NCI-H187 treated with DMSO at 0.1 percent for 48 hours (cell line): ENCODE data around the gene TDRD6.
"Not testable (repeated sequence)": the region's sequence is repeated elsewhere in the genome, so short reads cannot be mapped to it uniquely, and the experiment has no call there.

Experiments
- DNase-seq: peaks from one replicate; lab custom pipeline; 2025; lab: John Stamatoyannopoulos, UW

TDRD6 gene, protein sequence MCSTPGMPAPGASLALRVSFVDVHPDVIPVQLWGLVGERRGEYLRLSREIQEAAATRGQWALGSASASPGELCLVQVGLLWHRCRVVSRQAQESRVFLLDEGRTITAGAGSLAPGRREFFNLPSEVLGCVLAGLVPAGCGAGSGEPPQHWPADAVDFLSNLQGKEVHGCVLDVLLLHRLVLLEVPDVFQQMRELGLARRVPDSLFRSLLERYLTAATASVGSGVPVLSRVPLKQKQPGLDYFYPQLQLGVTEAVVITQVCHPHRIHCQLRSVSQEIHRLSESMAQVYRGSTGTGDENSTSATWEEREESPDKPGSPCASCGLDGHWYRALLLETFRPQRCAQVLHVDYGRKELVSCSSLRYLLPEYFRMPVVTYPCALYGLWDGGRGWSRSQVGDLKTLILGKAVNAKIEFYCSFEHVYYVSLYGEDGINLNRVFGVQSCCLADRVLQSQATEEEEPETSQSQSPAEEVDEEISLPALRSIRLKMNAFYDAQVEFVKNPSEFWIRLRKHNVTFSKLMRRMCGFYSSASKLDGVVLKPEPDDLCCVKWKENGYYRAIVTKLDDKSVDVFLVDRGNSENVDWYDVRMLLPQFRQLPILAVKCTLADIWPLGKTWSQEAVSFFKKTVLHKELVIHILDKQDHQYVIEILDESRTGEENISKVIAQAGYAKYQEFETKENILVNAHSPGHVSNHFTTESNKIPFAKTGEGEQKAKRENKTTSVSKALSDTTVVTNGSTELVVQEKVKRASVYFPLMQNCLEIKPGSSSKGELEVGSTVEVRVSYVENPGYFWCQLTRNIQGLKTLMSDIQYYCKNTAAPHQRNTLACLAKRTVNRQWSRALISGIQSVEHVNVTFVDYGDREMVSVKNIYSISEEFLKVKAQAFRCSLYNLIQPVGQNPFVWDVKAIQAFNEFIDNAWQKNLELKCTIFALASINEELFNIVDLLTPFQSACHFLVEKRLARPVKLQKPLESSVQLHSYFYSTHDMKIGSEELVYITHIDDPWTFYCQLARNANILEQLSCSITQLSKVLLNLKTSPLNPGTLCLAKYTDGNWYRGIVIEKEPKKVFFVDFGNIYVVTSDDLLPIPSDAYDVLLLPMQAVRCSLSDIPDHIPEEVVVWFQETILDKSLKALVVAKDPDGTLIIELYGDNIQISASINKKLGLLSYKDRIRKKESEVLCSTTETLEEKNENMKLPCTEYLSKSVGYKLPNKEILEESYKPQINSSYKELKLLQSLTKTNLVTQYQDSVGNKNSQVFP (N-terminal part only)

DNA sequence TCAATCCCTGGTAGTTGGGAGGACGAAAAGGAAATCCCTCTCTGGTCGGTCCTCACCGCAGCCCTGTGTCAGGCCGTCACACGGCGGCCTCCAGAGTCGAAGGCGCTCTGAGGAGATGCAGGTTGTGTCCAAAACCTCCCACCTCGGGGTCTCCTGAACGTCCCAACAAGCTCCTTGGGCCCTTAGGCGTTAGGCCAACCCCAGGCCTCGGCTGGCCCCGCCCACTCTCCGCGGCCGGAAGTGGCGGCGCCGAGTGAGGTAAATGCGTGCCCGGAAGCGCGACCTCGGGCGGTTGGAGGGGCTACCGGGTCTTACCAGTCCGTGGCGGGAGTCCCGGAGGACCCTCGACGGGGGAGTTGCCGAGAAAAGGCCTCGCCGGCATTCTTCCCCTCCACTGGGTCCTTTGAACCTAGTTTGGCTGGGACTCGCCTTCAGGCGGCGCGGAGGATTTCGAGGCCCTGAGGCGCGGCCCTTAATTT is at the start of gene TDRD6:
Gene TDRD6, plus strand, starts transcription at position 267 of the 479 bp plus-strand sequence. CDS start 244 bp downstream, outside the sequence.
- DNase-seq, result no peak

DNA sequence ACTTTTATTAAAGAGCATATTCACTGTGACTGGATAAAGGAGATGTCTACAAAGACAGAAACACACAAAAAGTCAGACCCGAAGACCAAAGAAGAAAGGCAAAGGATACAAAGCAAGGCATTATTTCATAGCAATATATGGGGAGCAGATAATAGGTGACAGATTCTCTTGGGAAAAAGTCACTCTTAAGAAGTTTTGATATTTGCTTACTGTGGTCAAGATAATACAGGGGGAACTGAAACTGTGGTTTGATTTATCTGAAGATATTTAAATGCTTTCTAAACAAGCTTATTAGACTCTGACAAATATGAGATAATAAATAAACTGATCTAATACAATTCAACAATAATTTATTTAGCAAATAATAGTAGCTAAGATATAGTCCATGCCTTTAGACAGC is 49.8 kb upstream of the TDRD6 start:
- no peak for DNase-seq

DNA sequence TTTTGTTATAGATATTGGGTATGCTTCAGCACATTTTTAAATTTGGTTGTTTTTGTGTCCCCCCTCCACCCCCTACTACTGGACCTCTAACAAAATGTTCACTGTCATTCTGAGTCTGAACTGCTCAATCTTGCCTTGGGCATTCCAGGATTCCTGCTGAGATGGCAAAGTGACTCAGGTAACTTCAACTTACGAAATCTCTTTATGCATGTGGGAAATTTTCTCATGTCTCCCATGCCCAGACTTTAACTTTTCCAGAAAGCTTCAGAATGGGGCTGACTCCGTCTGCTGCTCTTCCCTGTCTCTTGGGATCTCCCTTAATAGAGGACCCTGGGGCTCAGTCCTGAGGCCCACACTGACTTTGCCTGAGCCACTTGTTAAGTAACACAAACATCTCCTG is 49.0 kb upstream of the TDRD6 start:
- no peak for DNase-seq

DNA sequence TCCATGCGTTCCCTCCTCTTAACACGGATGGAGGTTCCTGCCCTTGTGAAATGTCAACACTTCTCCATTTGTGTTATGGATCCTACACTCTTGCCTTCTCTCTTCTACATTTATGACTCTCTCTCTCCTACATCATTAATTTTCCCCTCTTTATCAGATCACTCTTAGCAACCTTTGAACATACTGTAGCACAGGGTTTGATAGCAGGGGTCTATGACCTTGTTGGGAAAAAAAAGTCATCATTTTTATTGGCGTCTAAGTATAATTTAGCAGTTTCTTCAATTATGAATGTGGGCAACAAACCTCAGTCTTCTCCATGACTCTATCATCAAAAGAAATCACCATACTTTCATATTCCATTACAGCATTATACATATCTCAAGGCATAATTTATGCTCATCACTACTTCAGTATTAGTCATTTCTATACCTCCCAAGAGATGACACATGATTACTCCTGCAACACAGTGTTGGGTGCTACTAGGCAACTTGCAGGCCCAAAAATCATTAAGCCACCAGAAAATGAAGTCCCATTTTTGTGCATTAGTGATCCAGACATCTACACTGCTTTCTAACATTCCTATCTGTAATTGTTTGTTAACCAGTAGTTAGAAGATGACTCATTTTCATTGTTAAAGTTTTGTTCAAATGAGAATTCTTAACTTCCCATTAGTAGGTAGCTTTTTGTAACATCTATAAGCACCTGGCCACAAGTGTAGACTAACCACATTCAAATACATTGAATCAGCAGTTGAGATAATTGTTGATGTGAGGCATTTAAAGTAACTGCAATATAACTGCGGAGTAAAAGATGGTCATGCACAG is 44.5 kb upstream of the TDRD6 start:
- no peak for DNase-seq

DNA sequence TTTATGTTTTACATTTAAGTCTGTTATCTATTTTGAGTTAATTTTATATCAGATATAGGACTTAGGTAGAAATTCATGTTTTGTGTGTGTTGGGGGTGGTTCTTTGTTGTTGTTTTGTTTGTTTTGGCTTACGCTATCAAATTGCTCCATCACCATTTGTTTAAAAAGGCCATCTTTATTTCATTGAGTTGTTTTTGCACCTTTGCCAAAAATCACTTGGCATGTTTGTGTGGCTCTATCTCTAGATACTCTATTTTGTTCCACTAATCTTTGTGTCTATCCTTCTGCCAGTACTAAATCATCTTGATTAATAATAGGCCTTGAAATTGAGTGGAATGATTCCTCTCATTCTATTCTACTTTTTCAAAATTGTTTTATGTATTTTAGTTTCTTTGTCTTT is 42.4 kb upstream of the TDRD6 start:
- DNase-seq, result no peak

DNA sequence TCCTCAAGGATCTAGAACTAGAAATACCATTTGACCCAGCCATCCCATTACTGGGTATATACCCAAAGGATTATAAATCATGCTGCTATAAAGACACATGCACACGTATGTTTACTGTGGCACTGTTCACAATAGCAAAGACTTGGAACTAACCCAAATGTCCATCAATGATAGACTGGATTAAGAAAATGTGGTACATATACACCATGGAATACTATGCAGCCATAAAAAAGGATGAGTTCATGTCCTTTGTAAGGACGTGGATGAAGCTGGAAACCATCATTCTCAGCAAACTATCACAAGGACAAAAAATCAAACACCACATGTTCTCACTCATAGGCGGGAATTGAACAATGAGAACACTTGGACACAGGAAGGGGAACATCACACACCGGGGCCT is 39.6 kb upstream of the TDRD6 start:
- DNase-seq, result not testable (repeated sequence)

DNA sequence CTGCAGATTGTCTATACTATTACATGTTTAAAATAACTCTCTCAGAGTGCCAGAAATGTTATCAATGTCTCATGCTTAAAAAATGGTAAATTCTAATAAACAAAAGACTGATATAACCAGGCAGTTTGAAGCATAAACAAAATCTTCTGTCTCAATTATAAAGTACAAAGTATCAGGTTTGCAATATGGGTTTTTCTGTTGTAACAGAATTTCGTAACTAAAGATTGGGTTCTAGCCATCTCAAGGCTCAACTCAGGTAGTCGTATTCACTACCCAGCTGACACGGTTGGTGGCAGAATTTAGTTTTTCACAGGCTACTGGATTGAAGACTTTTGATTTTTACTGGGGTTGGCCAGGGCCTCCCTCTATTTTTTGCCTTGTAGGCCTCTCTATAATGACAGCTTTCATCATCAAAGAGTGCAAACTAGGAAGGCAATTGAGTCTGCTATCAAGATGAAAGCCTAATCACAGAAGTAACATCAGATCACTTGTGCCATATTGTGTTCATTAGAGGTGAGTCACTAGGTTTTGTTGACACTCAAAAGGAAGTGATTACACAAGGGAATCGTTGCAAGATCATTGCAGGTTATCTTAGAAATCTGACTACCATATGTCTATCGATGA is 38.7 kb upstream of the TDRD6 start:
- no peak for DNase-seq

DNA sequence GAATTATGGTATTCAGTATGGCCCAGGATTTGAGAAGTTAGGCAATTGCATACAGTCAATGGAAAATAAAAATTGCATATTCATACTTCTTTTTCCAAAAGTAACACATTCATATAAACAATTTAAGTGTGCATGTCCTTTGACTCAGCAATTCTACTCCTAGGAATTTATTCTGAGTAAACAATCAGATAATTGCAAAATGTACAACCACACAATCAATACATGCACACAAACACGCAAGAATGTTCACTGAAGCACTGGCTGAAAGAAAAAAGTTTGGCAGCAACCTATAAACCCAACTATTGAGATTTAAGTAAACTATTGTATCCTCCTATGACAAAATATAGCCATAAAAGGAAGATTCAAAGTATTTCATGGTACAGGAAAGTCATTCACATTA is 36.7 kb upstream of the TDRD6 start:
- DNase-seq, result no peak

DNA sequence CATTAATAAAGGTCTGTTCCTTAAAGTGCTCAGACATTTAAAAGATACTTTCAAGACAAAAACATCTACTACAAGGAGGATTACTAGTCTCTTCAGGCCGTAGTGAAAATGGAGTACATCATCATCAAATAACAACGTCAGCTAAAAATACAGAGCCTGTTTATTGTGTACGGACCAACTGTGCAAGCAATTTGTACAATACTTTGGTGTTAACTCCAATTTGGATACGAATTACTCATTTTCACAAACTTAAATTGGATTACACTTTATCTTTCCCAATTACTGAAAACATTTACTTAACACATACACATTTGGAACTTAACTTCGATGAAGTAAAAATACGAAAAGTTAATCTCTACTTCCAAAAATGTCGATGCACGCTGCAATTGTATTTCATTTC is 35.9 kb upstream of the TDRD6 start:
- DNase-seq, result no peak

DNA sequence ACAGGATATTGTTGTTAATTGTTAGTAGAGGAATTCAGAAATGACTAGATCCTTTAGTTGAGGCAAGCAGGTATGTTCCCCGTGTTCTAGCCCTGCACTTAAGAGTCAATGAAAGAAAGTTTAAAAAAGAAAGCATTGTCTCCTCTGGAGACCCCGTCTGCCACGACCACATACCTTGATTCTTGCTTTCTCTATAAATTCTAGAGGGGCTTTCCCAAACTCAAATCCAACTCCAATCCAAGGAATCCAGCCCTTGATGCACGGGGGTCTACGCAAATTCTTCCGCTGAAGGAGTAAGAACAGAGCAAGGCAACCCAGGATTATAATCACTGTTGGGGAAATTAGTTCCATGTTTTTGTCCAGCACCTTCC is 35.5 kb upstream of the TDRD6 start:
- no peak for DNase-seq

DNA sequence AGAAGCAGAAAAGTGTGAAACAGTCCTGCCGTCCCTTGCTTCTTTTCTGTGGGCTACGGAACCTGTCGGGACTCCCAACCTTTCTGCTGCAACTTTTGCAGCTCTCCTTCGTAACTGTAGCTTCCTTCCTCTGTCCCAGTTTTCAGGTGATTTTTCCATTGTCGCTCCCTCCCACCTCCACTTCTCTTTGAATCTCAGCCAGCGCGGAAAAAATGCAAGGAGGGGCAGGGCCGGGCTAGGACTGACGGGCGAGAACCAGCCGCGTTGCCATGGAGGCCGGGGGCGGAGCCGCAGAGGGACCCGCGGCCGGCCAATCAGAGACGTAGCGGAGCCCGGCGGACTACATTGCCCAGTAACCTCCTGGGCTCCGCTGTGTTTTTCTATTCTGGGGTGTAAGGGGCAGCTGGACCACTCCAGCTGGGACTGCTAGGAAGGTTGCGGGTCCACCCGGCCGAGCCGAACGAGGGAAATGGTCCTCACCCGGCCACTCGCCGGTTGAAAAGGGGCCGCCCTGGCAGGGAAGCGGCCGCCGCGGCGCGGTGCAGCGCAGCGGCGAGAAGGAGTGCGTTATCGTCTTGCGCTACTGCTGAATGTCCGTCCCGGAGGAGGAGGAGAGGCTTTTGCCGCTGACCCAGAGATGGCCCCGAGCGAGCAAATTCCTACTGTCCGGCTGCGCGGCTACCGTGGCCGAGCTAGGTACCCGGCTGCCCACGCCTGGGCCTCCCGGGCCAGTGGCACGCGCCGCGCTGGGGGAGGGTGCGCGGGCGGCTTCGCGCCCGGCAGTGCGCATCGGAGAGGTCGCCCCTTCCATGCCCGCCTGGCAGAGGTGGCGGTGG is 34.9 kb upstream of the TDRD6 start, which contains the start of the genes CYP39A1 and SLC25A27:
Gene CYP39A1, minus strand, starts transcription at position 216 of the 836 bp plus-strand sequence. CDS start 236 bp downstream, outside the sequence.
Gene SLC25A27, plus strand, starts transcription at position 373 of the 836 bp plus-strand sequence. Its CDS starts 218 bp downstream, at position 591.
- DNase-seq, result peak; percentile 59

DNA sequence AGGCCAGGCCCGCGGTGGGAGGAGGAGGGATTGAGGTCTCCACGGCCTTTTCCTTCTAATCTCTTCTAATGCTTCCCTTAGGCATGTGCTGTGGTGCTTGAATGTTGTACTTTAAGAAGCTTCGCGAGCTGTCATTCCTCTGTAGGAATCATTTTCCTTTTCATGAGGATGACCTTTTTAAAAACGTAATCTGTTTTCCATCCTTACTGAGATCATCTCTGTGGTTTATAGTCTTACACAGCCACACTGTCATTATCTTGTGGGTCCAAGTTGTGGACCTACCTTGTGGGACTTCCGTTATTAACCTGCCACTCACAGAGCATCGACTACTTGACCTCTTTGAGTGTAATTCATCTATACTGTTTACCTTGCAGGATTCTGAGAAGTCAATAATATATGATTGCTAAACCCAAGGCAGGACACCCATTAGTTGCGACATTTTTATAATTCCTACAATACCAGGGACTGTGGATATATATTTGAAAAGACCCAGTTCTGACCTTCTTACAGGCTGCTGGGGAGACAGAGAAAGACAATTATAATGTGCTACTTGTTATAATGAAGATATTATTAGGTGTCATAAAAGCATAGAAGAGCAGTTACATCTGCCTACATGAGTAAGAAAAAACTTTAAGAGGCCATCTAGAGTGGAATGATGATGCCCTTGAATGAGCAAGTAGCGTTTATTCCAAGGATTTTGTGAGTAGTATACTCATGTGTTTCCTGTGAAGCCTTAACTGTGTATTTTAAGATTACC is 34.1 kb upstream of the TDRD6 start:
- no peak for DNase-seq

DNA sequence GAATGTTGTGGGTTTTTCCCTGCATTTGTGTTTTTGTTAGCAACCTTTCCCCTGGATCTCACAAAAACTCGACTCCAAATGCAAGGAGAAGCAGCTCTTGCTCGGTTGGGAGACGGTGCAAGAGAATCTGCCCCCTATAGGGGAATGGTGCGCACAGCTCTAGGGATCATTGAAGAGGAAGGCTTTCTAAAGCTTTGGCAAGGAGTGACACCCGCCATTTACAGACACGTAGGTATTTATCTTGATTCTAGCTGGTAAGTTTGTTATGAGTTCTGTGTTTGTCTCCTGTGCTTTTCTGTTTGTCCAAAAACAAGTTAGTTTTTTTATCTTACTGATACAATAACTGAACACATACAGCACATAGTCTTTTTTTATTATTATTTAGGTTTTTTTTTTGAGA is 31.9 kb upstream of the TDRD6 start:
- DNase-seq, result no peak

DNA sequence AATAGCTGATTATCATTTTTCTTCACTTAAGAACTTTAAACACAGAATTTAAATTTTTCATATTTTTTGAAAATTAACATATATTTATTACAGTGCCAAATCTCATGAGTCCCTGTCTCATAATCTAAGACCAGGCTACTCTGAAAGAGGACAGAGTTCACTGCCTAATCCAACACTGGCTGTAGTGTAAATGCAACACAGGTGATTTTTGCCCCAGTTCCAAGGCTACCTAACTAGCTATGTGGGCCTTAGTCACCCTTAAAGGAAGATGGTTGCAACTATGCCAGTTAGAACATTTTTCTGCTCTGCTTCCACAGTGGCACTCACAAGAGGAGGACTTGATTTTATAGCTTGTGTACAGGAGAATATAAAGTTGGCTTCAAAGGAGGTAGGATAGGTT is 30.0 kb upstream of the TDRD6 start:
- DNase-seq, result no peak

DNA sequence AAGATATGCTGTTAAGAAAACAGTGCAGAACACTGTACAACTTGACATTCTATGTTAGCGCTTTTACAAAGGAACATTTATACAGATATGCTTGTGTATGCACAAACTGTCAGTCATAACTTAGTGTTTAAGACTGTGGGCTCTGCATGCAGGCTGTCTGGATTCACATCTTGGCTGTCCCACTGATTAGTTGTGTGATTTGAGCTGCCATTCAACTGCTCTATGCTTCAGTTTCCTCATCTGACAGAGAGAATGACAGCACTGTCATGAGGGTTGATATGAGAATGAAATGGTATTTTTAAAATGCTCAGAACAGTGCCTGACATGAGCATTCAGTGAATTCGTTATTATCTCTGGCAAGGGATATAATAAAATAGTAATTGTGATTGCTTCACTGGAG is 26.2 kb upstream of the TDRD6 start:
- DNase-seq, result no peak

DNA sequence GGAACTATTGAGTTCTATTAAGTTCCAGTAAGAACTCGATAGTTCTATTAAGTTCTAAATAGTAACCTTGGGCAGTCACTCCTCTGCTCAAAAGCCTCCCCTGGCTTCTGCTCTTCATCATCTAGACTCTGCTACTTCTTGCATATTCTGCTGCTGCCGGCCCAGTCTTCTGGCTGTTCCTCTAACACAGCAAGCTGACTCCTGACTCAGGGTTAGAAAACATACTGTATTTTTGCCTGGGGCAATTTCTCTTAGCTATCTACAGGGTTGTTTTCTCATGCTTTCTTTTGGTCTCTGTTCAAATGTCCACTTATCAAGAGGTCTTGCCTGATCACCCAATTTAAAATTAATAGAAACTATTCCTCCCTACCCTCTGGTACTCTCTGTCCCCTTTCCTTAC is 20.3 kb upstream of the TDRD6 start:
- no peak for DNase-seq

DNA sequence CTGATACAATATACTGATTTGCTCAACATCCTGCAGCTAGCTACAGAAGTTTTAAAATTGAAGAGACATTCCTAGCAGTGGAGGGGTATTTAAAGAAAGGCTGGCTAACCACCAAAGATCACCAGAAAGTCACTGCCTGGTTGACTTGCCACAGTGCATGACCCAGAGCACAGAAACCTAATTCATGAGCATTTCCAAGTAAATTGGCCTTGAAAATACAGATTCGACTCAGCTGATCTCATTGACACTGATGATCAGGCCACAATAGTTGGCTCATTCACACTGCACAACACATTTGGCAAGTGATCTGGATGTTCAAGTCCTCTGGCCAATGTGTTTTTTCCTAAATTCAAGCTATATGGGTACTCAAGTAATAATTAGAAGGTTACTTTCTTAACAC is 13.3 kb upstream of the TDRD6 start:
- DNase-seq, result no peak

DNA sequence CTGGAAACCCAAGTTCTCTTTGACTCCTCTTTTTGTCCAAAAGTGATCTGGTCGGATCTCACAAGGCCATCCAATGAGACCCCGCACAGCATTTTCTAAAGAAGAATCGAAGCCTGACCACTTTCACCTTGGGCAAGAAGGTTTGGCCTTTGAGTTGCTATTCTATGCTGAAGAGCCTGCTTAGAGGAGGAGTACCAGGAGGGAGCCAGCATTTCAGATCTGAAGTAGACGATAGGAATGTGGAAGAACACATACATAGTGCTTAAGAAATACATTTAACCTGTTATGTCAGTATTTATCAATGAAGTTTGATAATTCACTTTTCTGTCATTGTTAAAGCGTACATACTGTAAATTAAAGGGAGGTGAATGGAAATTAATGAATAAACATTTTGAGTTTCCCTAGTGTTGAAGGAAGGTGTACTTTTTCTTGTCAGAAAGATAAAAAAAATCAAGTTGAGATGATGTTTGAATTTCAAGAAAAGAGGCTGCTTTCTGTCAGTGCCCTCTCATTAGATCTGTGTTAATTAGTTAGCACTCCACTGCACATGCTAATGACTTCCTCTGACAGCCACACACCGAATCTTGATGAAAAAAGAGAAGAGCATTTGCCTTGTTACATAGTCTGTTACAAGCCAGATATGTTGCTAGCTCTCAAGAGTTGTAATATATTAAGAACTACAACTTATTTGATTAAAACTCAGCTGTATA is 10.9 kb upstream of the TDRD6 start:
- no peak for DNase-seq
